ENCODE measurements around the gene USP20.

DNA sequence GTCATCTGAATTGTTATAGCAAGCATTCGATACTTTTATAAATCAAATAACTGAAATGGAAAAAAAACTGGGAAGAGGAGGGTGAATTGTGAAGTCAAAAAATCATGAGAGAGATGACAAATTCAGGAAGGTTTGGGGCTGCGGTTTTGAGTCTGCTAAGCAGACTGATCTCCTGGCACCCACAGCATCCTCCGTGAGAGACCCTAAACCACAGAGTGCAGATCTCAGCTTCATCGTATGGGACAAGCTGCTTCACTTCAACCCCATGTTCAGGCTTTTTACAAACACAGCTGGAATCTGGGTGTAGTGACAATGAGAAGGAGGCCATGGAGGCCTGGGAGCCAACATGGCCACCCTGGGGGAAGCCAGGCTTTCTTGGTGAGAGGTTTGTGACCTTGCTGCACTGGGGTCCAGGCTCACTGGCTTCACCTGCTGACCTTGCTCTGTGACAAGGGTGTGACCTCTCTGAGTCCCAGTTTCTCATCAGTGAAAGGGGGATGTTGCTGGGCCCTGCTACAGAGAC lies 19.4 kb downstream of the USP20 start:
- TF ChIP-seq, protein P1, sequence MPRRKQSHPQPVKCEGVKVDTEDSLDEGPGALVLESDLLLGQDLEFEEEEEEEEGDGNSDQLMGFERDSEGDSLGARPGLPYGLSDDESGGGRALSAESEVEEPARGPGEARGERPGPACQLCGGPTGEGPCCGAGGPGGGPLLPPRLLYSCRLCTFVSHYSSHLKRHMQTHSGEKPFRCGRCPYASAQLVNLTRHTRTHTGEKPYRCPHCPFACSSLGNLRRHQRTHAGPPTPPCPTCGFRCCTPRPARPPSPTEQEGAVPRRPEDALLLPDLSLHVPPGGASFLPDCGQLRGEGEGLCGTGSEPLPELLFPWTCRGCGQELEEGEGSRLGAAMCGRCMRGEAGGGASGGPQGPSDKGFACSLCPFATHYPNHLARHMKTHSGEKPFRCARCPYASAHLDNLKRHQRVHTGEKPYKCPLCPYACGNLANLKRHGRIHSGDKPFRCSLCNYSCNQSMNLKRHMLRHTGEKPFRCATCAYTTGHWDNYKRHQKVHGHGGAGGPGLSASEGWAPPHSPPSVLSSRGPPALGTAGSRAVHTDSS (tag by site-specific recombination; IDR thresholded peaks at IDR 0.05), result no peak
- TF ChIP-seq, protein P2, sequence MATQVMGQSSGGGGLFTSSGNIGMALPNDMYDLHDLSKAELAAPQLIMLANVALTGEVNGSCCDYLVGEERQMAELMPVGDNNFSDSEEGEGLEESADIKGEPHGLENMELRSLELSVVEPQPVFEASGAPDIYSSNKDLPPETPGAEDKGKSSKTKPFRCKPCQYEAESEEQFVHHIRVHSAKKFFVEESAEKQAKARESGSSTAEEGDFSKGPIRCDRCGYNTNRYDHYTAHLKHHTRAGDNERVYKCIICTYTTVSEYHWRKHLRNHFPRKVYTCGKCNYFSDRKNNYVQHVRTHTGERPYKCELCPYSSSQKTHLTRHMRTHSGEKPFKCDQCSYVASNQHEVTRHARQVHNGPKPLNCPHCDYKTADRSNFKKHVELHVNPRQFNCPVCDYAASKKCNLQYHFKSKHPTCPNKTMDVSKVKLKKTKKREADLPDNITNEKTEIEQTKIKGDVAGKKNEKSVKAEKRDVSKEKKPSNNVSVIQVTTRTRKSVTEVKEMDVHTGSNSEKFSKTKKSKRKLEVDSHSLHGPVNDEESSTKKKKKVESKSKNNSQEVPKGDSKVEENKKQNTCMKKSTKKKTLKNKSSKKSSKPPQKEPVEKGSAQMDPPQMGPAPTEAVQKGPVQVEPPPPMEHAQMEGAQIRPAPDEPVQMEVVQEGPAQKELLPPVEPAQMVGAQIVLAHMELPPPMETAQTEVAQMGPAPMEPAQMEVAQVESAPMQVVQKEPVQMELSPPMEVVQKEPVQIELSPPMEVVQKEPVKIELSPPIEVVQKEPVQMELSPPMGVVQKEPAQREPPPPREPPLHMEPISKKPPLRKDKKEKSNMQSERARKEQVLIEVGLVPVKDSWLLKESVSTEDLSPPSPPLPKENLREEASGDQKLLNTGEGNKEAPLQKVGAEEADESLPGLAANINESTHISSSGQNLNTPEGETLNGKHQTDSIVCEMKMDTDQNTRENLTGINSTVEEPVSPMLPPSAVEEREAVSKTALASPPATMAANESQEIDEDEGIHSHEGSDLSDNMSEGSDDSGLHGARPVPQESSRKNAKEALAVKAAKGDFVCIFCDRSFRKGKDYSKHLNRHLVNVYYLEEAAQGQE (tag by site-specific recombination; IDR thresholded peaks at IDR 0.05), result no peak
- TF ChIP-seq, protein P3, sequence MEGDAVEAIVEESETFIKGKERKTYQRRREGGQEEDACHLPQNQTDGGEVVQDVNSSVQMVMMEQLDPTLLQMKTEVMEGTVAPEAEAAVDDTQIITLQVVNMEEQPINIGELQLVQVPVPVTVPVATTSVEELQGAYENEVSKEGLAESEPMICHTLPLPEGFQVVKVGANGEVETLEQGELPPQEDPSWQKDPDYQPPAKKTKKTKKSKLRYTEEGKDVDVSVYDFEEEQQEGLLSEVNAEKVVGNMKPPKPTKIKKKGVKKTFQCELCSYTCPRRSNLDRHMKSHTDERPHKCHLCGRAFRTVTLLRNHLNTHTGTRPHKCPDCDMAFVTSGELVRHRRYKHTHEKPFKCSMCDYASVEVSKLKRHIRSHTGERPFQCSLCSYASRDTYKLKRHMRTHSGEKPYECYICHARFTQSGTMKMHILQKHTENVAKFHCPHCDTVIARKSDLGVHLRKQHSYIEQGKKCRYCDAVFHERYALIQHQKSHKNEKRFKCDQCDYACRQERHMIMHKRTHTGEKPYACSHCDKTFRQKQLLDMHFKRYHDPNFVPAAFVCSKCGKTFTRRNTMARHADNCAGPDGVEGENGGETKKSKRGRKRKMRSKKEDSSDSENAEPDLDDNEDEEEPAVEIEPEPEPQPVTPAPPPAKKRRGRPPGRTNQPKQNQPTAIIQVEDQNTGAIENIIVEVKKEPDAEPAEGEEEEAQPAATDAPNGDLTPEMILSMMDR (tag by site-specific recombination; IDR thresholded peaks at IDR 0.05), result no peak
- TF ChIP-seq, protein P4, sequence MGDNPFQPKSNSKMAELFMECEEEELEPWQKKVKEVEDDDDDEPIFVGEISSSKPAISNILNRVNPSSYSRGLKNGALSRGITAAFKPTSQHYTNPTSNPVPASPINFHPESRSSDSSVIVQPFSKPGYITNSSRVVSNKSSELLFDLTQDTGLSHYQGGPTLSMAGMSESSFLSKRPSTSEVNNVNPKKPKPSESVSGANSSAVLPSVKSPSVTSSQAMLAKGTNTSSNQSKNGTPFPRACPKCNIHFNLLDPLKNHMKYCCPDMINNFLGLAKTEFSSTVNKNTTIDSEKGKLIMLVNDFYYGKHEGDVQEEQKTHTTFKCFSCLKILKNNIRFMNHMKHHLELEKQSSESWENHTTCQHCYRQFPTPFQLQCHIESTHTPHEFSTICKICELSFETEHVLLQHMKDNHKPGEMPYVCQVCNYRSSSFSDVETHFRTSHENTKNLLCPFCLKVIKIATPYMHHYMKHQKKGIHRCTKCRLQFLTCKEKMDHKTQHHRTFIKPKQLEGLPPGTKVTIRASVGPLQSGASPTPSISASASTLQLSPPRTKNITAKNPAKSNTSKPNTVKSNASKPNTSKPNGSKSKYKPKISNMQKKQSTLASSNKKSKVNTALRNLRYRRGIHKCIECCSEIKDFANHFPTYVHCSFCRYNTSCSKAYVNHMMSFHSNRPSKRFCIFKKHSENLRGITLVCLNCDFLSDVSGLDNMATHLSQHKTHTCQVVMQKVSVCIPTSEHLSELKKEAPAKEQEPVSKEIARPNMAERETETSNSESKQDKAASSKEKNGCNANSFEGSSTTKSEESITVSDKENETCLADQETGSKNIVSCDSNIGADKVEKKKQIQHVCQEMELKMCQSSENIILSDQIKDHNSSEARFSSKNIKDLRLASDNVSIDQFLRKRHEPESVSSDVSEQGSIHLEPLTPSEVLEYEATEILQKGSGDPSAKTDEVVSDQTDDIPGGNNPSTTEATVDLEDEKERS (tag by site-specific recombination; IDR thresholded peaks at IDR 0.05), result no peak
- TF ChIP-seq, protein P5, sequence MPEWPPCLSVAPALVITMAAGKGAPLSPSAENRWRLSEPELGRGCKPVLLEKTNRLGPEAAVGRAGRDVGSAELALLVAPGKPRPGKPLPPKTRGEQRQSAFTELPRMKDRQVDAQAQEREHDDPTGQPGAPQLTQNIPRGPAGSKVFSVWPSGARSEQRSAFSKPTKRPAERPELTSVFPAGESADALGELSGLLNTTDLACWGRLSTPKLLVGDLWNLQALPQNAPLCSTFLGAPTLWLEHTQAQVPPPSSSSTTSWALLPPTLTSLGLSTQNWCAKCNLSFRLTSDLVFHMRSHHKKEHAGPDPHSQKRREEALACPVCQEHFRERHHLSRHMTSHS (tag by site-specific recombination; IDR thresholded peaks at IDR 0.05), result no peak
- TF ChIP-seq PBX3 (CRISPR knock-in tag; IDR thresholded peaks at IDR 0.05) (no peak), ZNF792 (tag by site-specific recombination; IDR thresholded peaks at IDR 0.05) (no peak), ZNF248 (tag by site-specific recombination; IDR thresholded peaks at IDR 0.05) (no peak), ZSCAN30 (tag by site-specific recombination; IDR thresholded peaks at IDR 0.05) (no peak), ZNF140 (tag by site-specific recombination; IDR thresholded peaks at IDR 0.05) (no peak), ZNF501 (tag by site-specific recombination; IDR thresholded peaks at IDR 0.05) (no peak), ZBTB20 (tag by site-specific recombination; IDR thresholded peaks at IDR 0.05) (no peak), ZNF274 (IDR thresholded peaks at IDR 0.05; ENCODE audit: low read length) (no peak), ZNF274 (tag by site-specific recombination; IDR thresholded peaks at IDR 0.05; ENCODE audit: borderline replicate concordance) (no peak)
- TF ChIP-seq, protein P6, sequence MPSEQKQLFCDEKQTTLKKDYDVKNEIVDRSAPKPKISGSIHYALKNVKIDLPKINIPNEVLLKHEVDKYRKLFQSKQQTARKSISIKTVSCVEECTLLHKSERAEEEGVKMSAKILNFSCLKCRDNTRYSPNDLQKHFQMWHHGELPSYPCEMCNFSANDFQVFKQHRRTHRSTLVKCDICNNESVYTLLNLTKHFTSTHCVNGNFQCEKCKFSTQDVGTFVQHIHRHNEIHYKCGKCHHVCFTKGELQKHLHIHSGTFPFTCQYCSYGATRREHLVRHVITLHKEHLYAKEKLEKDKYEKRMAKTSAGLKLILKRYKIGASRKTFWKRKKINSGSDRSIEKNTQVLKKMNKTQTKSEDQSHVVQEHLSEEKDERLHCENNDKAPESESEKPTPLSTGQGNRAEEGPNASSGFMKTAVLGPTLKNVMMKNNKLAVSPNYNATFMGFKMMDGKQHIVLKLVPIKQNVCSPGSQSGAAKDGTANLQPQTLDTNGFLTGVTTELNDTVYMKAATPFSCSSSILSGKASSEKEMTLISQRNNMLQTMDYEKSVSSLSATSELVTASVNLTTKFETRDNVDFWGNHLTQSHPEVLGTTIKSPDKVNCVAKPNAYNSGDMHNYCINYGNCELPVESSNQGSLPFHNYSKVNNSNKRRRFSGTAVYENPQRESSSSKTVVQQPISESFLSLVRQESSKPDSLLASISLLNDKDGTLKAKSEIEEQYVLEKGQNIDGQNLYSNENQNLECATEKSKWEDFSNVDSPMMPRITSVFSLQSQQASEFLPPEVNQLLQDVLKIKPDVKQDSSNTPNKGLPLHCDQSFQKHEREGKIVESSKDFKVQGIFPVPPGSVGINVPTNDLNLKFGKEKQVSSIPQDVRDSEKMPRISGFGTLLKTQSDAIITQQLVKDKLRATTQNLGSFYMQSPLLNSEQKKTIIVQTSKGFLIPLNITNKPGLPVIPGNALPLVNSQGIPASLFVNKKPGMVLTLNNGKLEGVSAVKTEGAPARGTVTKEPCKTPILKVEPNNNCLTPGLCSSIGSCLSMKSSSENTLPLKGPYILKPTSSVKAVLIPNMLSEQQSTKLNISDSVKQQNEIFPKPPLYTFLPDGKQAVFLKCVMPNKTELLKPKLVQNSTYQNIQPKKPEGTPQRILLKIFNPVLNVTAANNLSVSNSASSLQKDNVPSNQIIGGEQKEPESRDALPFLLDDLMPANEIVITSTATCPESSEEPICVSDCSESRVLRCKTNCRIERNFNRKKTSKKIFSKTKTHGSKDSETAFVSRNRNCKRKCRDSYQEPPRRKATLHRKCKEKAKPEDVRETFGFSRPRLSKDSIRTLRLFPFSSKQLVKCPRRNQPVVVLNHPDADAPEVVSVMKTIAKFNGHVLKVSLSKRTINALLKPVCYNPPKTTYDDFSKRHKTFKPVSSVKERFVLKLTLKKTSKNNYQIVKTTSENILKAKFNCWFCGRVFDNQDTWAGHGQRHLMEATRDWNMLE (tag by site-specific recombination; conservative IDR thresholded peaks at IDR 0.05; ENCODE audit: low read depth), result no peak

Measured in HEK293 (cell line).